ENCODE measurements around the gene FIG4.

DNA sequence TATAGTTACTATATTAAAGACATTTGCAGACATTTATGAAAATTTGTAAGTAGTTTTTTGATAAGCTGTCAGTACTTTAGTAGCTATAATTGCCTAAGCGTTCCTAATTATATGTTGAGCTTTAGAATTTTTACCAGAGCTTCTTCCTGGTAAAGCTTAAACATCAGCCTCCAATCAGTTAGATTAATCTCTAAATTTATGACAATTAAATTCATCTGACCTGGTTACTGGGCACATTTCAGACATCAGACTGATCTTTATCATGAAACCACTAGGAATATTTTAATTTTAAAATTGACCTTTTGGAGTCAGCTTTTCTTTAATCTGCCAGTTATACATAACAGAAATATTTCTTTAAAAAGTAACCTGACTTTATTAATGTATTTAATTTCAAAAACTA lies 23.5 kb downstream of the FIG4 start:
- TF ChIP-seq, protein P1, sequence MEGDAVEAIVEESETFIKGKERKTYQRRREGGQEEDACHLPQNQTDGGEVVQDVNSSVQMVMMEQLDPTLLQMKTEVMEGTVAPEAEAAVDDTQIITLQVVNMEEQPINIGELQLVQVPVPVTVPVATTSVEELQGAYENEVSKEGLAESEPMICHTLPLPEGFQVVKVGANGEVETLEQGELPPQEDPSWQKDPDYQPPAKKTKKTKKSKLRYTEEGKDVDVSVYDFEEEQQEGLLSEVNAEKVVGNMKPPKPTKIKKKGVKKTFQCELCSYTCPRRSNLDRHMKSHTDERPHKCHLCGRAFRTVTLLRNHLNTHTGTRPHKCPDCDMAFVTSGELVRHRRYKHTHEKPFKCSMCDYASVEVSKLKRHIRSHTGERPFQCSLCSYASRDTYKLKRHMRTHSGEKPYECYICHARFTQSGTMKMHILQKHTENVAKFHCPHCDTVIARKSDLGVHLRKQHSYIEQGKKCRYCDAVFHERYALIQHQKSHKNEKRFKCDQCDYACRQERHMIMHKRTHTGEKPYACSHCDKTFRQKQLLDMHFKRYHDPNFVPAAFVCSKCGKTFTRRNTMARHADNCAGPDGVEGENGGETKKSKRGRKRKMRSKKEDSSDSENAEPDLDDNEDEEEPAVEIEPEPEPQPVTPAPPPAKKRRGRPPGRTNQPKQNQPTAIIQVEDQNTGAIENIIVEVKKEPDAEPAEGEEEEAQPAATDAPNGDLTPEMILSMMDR (IDR thresholded peaks at IDR 0.05): no peak
- no peak for TF ChIP-seq POLR2A (IDR thresholded peaks at IDR 0.05)
